Hepatocyte (in vitro differentiated cells): ENCODE measurements around the gene CYYR1. TPM values are rescaled to one million over a fixed set of nuclear protein-coding genes. Genes with fewer than 3 reads are reported as not detected.

ENCODE experiments used
- DNase-seq: peaks from one replicate; pipeline ENCODE4 v3.0.0-alpha.2; 2016; ENCODE audit warnings: low spot score
- H2AFZ ChIP-seq: fragments of 200-600 bp; sonication (generic); 2 replicates; pipeline ENCODE4 v1.6.0; 2016; ENCODE audit warnings: antibody characterized with exemption, mild to moderate bottlenecking
- H3K27ac ChIP-seq: fragments of 200-600 bp; sonication (generic); 2 replicates; pipeline ENCODE4 v1.5.1; 2016; ENCODE audit warnings: mild to moderate bottlenecking
- H3K27me3 ChIP-seq: fragments of 200-600 bp; sonication (generic); 2 replicates; pipeline ENCODE4 v1.6.1; 2016
- H3K36me3 ChIP-seq: fragments of 200-600 bp; sonication (generic); replicated peaks from 2 replicates; pipeline ENCODE4 v1.5.1; 2016; ENCODE audit warnings: low read depth; ENCODE audit not compliant: insufficient read depth
- H3K4me1 ChIP-seq: fragments of 200-600 bp; sonication (generic); 2 replicates; pipeline ENCODE4 v1.5.1; 2016; ENCODE audit warnings: mild to moderate bottlenecking, moderate library complexity; ENCODE audit not compliant: insufficient read depth
- H3K4me2 ChIP-seq: fragments of 200-600 bp; sonication (generic); 2 replicates; pipeline ENCODE4 v1.6.0; 2016
- H3K4me3 ChIP-seq: fragments of 200-600 bp; sonication (generic); 2 replicates; pipeline ENCODE4 v1.5.1; 2016; ENCODE audit warnings: mild to moderate bottlenecking
- H3K79me2 ChIP-seq: fragments of 200-600 bp; sonication (generic); 2 replicates; pipeline ENCODE4 v1.6.0; 2017; ENCODE audit warnings: mild to moderate bottlenecking
- H3K9me2 ChIP-seq: fragments of 200-600 bp; sonication (generic); replicated peaks from 2 replicates; pipeline ENCODE4 v1.6.0; 2017; ENCODE audit warnings: mild to moderate bottlenecking; ENCODE audit not compliant: insufficient read depth
- H3K9me3 ChIP-seq: fragments of 200-600 bp; sonication (generic); 2 replicates; pipeline ENCODE4 v1.5.1; 2016; ENCODE audit warnings: low read depth, mild to moderate bottlenecking
- H4K20me1 ChIP-seq: fragments of 200-600 bp; sonication (generic); 2 replicates; pipeline ENCODE4 v1.6.0; 2016; ENCODE audit warnings: mild to moderate bottlenecking; ENCODE audit not compliant: insufficient read depth, poor library complexity, severe bottlenecking
- CTCF ChIP-seq: fragments of 200-600 bp; sonication (generic); IDR thresholded peaks from 2 replicates; pipeline ENCODE4 v1.5.1; 2016; ENCODE audit warnings: antibody characterized with exemption, mild to moderate bottlenecking; ENCODE audit not compliant: poor library complexity
- EZH2 ChIP-seq: fragments of 200-600 bp; sonication (generic); IDR thresholded peaks from 2 replicates; pipeline ENCODE4 v1.6.1; 2016; ENCODE audit warnings: antibody characterized with exemption, mild to moderate bottlenecking, borderline replicate concordance
- EZH2phosphoT487 ChIP-seq: fragments of 200-600 bp; sonication (generic); IDR thresholded peaks from one replicate; pipeline ENCODE4 v1.6.1; 2018; ENCODE audit warnings: antibody characterized with exemption, mild to moderate bottlenecking, low read depth, moderate library complexity; ENCODE audit not compliant: unreplicated experiment, severe bottlenecking
- WGBS: methylation state at CpG from one replicate; pipeline ENCODE4 v1.1.6; 2016; ENCODE audit warnings: low lambda C conversion rate; ENCODE audit errors: missing lambda C conversion rate; 5-methylcytosine and 5-hydroxymethylcytosine counted together
- polyA plus RNA-seq: library from polyadenylated mRNA; unstranded; fragments of >200 nt; fragmentation: Nextera tagmentation; extraction: Ambion mirVana; gene quantifications from 2 replicates; pipeline ENCODE4 v1.2.1, GENCODE V29; 2016
- total RNA-seq: library from RNA; depleted of rRNA; stranded (reverse); fragments of >200 nt; gene quantifications from 2 replicates; pipeline ENCODE4 v1.2.3, GENCODE V29; 2014

CYYR1 gene
- total and polyA plus RNA-seq, 2 experiments from 2014 or later = 6.6 to 7.6 TPM

GRCh38 chr21:26557106-26557505 is 16.0 kb downstream of the CYYR1 start:
- no peak overlapping the region for H3K27ac ChIP-seq

GRCh38 chr21:26555540-26556146 is 17.4 kb downstream of the CYYR1 start:
- Histone ChIP-seq H3K4me3 (no peak overlapping the region), H3K9me3 (no peaks in the 10 kb centered on the region), H3K27ac (no peak overlapping the region), H3K79me2 (no peaks in the 10 kb centered on the region), H3K9me2 (no peaks in the 10 kb centered on the region), H4K20me1 (no peaks in the 10 kb centered on the region), H3K4me1 (no peaks in the 10 kb centered on the region), H3K4me2 (no peak overlapping the region), H3K36me3 (no peaks in the 10 kb centered on the region), H3K27me3 (no peaks in the 10 kb centered on the region), H2AFZ (no peak overlapping the region)
- DNase-seq = no peak
- TF ChIP-seq CTCF (no peak), EZH2 (no peak), EZH2phosphoT487 (no peak)
- WGBS = 100% methylated on average over 1 of the region's 1 CpG

More at GRCh38 chr21:26557106-26557505, 16.0 kb downstream of the CYYR1 start:
- Histone ChIP-seq H3K9me3 (no peaks in the 10 kb centered on the region), H3K36me3 (no peaks in the 10 kb centered on the region), H3K79me2 (no peaks in the 10 kb centered on the region), H3K4me2 (no peak overlapping the region), H3K27me3 (no peaks in the 10 kb centered on the region), H4K20me1 (no peaks in the 10 kb centered on the region), H3K9me2 (no peaks in the 10 kb centered on the region), H2AFZ (no peak overlapping the region), H3K4me1 (no peaks in the 10 kb centered on the region), H3K4me3 (no peak overlapping the region)
- WGBS = 97% methylated on average over 4 of the region's 4 CpGs
- no peak for DNase-seq
- TF ChIP-seq EZH2 = no peak
- no peak for TF ChIP-seq CTCF
- TF ChIP-seq EZH2phosphoT487 = no peak

GRCh38 chr21:26554365-26554764 is 18.7 kb downstream of the CYYR1 start:
- Histone ChIP-seq H4K20me1 (no peaks in the 10 kb centered on the region), H3K4me3 (no peak overlapping the region), H3K27ac (no peak overlapping the region), H3K4me1 (no peaks in the 10 kb centered on the region), H3K9me3 (no peaks in the 10 kb centered on the region), H3K36me3 (no peaks in the 10 kb centered on the region), H3K9me2 (no peaks in the 10 kb centered on the region), H3K4me2 (no peak overlapping the region), H2AFZ (no peak overlapping the region), H3K79me2 (no peaks in the 10 kb centered on the region), H3K27me3 (no peaks in the 10 kb centered on the region)
- no peak for TF ChIP-seq EZH2phosphoT487
- TF ChIP-seq EZH2 = no peak
- TF ChIP-seq CTCF = no peak
- WGBS = 88% methylated on average over 2 of the region's 2 CpGs
- DNase-seq = no peak
